DMS153 treated with DMSO at 0.1 percent for 48 hours (cell line): ENCODE data around the gene ACAP3.

ENCODE experiments used
- DNase-seq: peaks from one replicate; lab custom pipeline; 2025; ENCODE audit not compliant: unreplicated experiment; lab: John Stamatoyannopoulos, UW

The ACAP3 gene

DNA sequence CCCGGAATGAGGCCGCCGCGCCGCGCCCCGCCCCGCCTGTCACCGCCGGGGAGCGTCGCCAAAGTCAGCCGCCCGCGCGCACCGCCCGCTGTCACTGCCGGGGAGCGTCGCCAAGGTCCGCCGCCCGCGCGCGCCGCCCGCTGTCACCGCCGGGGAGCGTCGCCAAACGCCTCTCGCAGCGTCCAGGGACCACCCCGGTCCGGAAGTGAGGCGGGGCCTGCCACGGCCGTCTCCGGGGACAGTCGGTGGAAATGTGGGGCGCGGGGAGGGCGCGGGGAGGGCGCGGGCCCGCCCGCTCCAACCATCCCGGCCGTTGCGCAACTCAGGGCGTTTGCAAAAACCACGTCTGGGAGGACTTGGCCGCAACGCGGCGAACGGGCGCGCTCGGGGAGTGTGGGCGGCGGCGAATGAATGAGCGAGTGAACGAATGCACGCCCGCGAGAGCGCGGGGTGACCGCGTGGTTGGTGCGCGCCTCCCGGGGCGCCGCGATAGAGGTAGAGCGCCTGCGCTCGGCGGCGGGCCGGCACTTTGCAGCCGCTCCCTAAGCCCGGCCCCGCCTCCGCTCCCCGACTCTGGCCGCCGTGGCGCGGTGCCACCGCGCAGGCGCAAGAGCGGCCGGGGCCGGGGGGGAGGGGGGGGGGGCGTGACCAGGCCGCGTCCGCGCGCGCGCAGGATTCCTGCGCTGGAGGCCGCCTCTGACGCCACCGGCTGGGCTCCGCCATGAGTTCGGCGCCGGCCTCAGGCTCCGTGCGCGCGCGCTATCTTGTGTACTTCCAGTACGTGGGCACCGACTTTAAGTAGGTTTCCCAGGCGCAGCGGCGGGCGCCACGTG, at the start of gene ACAP3, which contains the start of gene PUSL1:
Gene ACAP3 (minus strand): TSS at position 8 of the 833 bp plus-strand sequence. CDS start 115 bp downstream, outside the sequence.
Gene PUSL1 (plus strand): TSS at position 675 of the 833 bp plus-strand sequence. CDS start 47 bp downstream, at position 722.
- DNase-seq, result peak; percentile 95

- no peak for DNase-seq
Measured at GRCh38 chr1:1356796-1357401, 49.2 kb upstream of the ACAP3 start.

- DNase-seq, result no peak
Measured at GRCh38 chr1:1356166-1356795, 48.6 kb upstream of the ACAP3 start.

- no peak for DNase-seq
Measured at GRCh38 chr1:1355416-1355815, 47.7 kb upstream of the ACAP3 start.

- no peak for DNase-seq
Measured at GRCh38 chr1:1354271-1355247, 46.8 kb upstream of the ACAP3 start.

GRCh38 chr1:1353389-1354151, 45.8 kb upstream of the ACAP3 start:
- DNase-seq, result peak; percentile 59

DNA sequence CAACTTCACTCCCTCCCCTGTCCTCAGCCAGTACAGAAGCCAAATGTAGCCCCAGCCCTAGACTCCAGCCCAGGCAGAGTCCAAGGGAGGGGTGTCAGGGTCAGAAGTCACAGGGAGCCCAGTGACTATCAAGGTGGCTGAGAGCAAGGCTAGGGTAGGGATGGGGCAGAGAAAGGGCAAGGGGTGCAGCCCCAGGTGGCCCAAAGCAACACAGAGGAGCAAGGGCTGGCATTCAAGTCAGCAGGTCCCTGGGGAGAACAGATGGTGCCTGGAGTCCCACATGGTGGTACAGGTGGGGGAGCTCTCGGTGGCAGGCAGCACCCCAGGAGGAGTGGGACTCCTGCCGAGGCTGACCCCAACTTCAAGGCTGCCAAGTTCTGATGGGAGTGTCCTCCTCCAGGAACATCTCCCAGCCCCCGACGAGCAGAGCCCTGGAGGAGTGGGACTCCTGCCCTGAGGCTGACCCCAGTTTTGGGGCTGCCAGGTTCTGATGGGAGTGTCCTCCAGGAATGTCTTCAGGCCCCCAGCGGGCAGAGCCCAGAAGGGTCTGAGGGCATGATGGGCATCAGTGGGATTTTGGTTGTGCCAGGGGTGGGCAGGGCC, 45.2 kb upstream of the ACAP3 start:
- DNase-seq, result no peak

- no peak for DNase-seq
Measured at GRCh38 chr1:1351511-1352427, 44.0 kb upstream of the ACAP3 start.

DNA sequence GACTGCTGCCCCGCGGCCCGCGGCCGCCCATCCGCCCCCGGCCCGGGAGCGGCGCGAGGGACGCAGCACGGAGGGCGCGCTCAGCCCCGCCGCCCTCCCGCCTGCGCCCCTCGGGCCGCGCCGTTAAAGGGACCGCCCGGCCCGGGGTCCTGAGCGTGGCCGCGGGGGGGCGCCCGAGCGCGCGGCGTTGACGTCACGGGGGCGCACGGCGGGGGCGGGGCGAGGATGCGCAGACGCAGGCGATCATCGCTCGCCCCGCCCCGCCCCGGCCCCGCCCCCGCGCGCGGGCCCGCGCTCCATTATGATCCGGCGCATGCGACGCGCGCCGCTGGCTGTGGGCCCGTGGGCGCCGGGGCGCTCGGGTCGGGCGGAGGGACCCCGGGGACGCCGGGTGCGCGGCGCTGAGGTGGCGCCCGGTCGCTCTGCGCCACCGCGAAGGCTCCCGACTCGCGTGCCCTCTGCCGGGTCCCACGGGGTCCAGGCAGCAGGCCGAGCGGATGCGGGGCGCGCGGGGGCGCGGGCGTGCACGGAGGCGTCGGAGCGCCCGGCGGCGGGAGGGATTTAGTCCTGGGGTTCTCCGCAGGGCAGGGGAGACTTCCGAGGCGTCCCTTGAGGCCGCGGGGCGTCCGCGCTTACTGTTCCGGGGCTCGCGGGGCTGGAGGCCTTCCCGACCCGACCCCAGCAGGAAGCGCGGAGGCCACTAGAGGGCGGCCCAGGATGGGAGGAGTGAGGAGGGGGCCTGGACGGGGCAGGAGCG, 41.7 kb upstream of the ACAP3 start, which contains the start of gene DVL1:
Gene DVL1 (minus strand): TSS at position 163 of the 757 bp plus-strand sequence. CDS start 353 bp downstream, outside the sequence.
- peak; percentile 61 for DNase-seq

DNA sequence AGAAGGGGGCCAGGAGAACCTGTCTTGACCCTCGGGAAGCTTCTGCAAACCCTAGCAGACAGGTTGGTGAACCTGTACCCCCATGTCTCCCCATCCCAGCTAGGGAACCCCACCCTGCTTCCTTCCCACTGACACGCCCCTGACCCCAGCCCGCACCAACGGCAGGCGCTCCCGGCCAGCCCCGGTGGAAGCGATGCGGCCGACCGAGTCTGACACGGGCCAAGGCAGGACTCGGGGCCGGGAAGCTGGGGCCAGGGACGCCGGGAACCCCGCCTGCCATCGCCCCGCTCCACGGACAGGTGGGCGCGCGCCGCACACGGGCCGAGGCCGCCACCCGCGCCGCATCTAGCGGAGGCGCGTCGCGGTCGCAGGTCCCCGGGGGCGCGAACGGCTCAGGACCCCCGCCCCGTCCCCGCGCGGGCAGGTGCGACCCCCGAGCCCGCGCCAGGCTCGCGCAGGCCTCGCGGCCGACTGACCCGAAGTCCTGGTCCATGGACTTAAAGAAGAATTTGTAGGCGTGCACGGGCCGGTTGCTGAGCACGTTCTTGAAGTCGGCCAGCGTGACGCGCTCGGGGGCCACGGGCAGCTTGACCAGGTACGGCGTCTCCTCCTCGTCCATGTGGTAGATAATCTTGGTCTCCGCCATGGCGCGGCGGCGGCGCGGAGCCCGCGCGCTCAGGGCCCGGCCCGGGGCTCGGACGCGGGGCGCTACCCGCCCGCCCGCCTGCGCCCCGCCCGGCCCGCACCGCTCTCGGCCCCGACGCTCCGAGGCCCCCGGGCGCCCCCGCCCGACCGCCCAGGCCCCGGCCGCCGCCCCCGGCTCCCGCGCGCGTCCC, 40.9 kb upstream of the ACAP3 start:
- DNase-seq, result no peak

DNA sequence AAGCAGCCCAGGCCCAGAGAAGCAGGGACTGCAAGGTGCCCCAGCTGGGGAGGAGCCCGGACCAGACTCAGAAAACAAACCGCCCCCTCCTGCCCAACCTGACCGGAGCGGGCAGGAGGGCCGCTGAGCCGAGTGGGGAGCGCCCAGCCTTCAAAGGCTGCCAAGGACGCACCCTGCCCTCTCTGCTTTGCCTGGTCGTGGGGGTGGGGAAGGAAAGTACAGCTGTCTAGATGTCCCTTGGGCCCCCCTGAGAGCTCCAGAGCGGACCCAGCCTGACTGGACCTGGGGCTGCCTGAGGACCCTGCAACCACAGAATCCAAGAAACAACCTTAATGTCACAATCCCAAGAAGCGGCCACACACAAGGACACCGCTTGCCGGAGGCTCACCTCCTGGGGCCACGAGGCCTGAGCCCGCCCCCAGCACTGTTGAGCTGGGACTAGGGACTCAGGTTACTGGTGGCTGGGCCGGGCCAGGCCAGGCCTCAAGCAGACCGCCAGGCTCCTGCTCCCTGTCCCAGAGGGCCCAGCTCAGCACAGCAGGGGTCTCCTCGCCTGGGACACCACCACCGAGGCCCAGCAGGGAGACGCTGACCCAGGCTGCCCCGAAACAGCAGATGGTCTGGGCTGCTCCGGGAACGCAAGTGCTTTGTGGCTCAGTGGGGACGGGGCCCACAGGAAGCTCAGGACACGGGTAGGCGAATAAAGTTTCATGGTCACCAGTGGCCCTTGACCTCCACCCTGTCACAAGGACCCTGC, 40.1 kb upstream of the ACAP3 start:
- DNase-seq, result no peak

DNA sequence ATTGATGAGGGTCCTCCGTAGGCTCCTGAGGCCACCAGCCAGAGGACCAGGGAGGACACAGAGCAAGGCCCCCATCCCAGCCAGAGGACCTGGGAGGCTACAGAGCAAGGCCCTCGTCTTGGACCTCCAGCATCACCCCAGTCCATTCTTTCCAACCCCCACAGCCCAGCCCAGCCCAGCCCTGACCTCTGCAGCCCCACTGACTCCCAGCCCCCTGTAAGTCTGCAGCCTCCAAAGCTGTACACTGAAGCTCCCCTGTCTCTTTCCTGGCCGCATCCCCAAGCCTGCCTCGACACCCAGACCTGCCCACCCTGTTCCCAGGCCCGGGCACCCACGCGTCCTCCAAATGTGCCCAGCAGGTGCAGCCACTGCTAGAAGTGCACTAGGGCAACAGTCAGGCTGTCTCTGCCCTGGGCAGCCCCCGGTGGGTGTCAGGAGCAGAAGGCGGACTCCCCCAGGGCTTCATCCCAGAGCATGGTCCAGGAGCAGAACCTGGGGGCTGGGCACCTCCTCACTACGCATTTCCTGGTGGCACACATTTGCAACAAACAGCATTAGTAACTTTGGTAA, 39.4 kb upstream of the ACAP3 start:
- DNase-seq, result no peak

GRCh38 chr1:1346501-1346890, 38.8 kb upstream of the ACAP3 start:
- no peak for DNase-seq

DNA sequence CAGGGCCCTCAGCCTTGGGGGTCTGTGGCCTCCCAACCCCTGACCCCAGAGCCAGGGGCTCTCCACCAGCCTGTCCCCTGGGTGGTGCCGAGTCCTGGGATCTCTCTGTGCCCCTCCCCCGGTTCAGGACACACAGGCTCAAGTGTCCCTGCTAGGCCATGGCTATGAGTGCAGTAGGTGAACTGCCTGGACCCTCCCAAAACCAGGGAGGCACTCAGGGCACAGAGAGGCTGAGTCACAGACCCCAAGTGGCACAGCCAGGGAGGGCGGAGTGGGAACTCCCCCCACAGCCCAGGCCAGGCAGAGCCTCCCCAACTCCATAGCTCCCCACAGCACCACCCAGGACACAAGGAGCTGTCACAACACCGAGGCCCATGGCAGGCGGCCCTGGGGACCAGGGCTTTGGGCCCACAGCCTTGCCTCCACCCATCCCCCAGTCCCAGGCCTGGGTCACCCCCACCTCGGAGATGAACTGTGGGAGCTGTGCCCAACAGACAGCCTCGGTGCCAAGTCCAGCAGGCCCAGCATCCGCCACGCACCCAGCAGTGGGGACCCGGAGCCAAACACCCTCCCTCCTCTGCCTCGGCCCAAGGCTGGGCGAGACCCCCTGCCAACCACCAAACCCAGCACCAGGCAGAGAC, 38.2 kb upstream of the ACAP3 start:
- no peak for DNase-seq

DNA sequence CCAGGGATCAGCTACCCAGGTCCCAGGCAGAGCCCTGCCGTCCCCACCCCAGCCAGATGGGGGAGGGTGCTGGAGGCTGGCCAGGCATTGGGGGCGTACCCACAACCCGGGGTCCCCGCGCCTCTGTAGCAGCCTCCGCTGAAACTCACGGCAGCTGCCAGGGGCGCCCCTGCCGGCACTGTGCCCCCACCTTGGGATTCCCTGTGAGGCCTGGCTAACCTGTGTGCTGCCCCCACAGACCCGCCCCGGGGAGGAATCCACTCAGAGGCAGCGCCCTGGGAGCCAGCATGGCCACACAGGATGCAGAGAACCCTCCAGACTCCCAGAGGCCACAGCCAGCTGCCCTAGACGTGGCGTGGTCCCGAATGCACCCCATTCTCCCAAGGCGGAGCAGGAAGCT, 37.7 kb upstream of the ACAP3 start:
- no peak for DNase-seq
